Measurements from ENCODE around the gene ZNF554. TPM values are rescaled to one million over a fixed set of nuclear protein-coding genes. Genes with fewer than 3 reads are reported as not detected.

ZNF554 gene
- polyA plus RNA-seq, 2 of the 4 experiments (the other 2 are of a cell fraction), result 0.54 to 0.65 TPM

GRCh38 chr19:2807379-2808128 lies 12.1 kb upstream of the ZNF554 start (continued):
- TF ChIP-seq RCOR1 (IDR thresholded peaks at IDR 0.05; ENCODE audit: low read depth, low read length) (no peak), JUN (IDR thresholded peaks at IDR 0.05) (no peak), TP53 (CRISPR knock-in tag; IDR thresholded peaks at IDR 0.05) (no peak), ATOH8 (CRISPR knock-in tag; IDR thresholded peaks at IDR 0.05; ENCODE audit: low read depth) (no peak), GATA3 (IDR thresholded peaks at IDR 0.05; ENCODE audit: borderline replicate concordance) (no peak), HES2 (IDR thresholded peaks at IDR 0.05) (no peak), CBX8 (IDR thresholded peaks at IDR 0.05) (no peak), EHMT2 (IDR thresholded peaks at IDR 0.05; ENCODE audit: low read depth) (no peak)

GRCh38 chr19:2808129-2808941 lies 11.3 kb upstream of the ZNF554 start:
- no peak for DNase-seq (ENCODE audit: low read depth in 1 of 2, low spot score in 1 of 2)
- CTCF ChIA-PET, result no interaction called here

GRCh38 chr19:2809387-2810140 lies 10.1 kb upstream of the ZNF554 start:
- Histone ChIP-seq H3K9me3 (no peaks in the 10 kb centered on the region), H3K4me3 (no peak overlapping the region), H3K4me1 (no peaks in the 10 kb centered on the region), H3K27ac (no peak overlapping the region), H3K4me2 (no peak overlapping the region)
- DNase-seq (ENCODE audit: low read depth in 1 of 2, low spot score in 1 of 2) (no peak), ATAC-seq (no peak), FAIRE-seq (no peak)
- WGBS (ENCODE audit: missing lambda C conversion rate), result 92% methylated on average over 30 of the region's 37 CpGs
- TF ChIP-seq REST (IDR thresholded peaks at IDR 0.05), result no peak
- TF ChIP-seq JUN (IDR thresholded peaks at IDR 0.05), result no peak
- TF ChIP-seq ZFP36 (IDR thresholded peaks at IDR 0.05; ENCODE audit: borderline replicate concordance, partially characterized antibody), result no peak
- no peak for TF ChIP-seq JUNB (IDR thresholded peaks at IDR 0.05)
- no peak for TF ChIP-seq HDAC2 (IDR thresholded peaks at IDR 0.05)
- TF ChIP-seq ZC3H11A (IDR thresholded peaks at IDR 0.05), result no peak
- ChIA-PET CTCF (interaction anchor here (1.4 kb wide), 1 partner anchor 9 kb away, joined by 7 read pairs; no protein-coding TSS in a partner anchor), POLR2A (no interaction called here)

More at GRCh38 chr19:2808129-2808941, 11.3 kb upstream of the ZNF554 start:
- ATAC-seq (no peak), FAIRE-seq (no peak)
- H3K4me2 ChIP-seq, result no peak overlapping the region
- no peak overlapping the region for H3K27ac ChIP-seq
- no peak overlapping the region for H3K4me3 ChIP-seq
- no peaks in the 10 kb centered on the region for H3K4me1 ChIP-seq
- POLR2A ChIA-PET, result no interaction called here
- TF ChIP-seq JUN (IDR thresholded peaks at IDR 0.05), result no peak
- TF ChIP-seq POLR2A (IDR thresholded peaks at IDR 0.05; ENCODE audit: low read length), result no peak
- TF ChIP-seq HES2 (IDR thresholded peaks at IDR 0.05), result no peak
- no peak for TF ChIP-seq HOXB13 (CRISPR knock-in tag; IDR thresholded peaks at IDR 0.05; ENCODE audit: low read depth)
- no peak for TF ChIP-seq HMGXB4 (CRISPR knock-in tag; IDR thresholded peaks at IDR 0.05; ENCODE audit: borderline replicate concordance)
- no peaks in the 10 kb centered on the region for H3K9me3 ChIP-seq
- 88% methylated on average over 3 of the region's 41 CpGs for WGBS (ENCODE audit: missing lambda C conversion rate)
